Left kidney (tissue), 2 donors: ENCODE measurements around the gene ATP1A2. TPM values are rescaled to one million over a fixed set of nuclear protein-coding genes. Genes with fewer than 3 reads are reported as not detected.
"Not testable (repeated sequence)": the region's sequence is repeated elsewhere in the genome, so short reads cannot be mapped to it uniquely, and the experiment has no call there.

Experiments used
- DNase-seq: peaks from one replicate; pipeline ENCODE4 v3.0.0-alpha.2; 2013
- polyA plus RNA-seq: library from polyadenylated mRNA; unstranded; fragments of 120-200 nt; gene quantifications from one replicate; pipeline ENCODE4 v1.2.1, GENCODE V29; 2013; ENCODE audit not compliant: insufficient read length

The ATP1A2 gene
- polyA plus RNA-seq, 1 donor, result 5.8 TPM

DNA sequence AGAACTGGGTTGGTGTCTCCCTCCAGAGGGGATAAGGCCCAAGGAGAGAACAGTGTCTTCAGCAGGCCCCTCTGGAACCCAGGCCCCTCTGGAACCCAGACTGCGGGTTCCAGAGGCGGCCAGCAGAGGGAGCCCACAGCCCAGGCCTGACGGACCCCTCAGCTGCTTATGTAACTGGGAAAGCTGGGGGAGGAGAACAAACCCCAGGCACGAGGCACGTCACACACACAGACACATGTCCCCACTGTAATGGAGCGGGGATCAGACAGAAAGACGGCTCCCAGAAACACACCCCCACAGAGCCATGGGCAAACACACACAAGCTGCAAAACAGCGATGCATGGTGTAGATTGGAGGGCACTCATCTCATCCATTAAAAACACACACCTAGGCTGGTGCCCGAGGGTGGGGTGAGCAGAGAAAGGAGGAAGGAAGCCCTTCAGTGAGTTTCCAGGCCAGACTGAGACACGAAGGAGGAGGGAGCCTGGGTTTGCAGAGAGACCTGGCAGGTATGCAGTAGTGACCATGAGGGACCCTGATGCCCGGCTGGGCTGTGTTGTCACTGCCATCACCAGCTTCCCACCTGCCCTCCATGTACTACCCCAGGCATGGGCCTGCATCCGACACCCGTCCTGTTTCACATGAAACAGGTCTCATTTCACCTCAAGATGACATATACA, 14.4 kb upstream of the ATP1A2 start:
- peak; percentile 78 for DNase-seq

DNA sequence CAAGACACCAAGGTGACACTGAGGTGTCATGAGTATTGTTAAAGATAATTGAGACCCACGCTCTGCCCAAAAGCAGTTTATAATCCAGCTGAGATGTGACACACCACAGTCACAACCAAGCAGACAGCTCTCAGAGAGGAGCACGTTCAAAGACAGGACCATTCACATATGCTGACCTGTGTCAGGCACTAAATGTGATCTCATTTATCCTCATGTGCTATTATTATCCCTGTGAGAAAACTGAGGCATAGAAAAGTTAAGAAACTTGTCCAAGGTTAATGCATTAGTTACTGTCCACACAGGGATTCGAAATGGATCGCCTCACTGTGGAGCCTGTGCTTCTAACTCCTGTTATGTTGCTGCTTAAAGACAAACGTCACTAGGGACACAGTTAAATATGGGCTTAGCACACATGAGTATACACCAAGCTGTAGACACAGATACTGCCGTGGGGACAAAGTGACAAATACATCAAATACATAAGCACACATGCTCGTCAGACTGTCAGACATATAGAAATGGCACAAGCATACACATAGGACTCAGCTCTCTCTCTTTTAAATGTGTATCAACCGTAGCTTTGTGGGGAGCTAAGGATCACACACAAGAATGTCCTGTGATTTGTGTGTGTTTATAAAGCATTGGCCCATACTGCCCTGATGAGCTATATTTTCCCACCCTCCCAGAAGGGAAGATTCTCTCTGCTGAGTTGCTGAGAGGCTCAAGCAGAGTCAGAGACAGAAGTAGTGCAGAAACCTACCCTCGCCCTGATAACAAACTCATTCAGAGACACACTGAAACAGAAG, 13.6 kb upstream of the ATP1A2 start:
- no peak for DNase-seq

DNA sequence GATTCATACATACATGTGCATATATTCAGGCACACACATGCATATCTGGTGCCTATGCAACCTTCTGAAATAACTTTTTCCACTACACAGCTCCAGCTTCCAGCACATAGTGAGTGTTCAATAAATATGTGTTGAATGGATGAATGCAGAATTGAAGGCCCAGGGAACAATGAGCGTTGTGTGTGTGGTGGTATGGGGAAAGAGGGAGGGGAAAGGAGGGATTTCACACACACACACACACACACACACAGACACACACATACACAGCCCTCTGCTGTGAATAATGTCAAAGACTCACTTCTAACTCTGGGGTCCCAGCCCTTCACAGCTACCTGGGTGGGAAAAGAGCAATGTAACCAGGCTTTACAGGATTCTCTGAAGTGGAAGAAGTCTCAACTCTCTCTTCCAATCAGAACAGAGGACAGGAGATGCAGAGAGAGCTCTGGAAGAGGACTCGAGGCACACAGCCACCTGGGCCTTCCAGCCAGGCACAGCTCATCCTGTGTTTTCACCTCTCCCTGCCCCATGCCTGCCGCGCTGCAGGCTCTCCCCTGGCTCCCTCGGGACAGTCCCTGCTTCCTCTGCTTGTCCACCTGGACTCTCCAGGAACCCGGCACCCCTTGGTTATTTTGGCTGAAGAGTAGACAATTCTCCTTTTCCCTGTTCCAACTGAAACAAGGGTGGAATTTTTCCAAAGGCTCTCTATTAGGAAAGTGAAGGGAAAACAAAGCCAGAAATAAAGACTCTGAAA, 11.7 kb upstream of the ATP1A2 start:
- no peak for DNase-seq

DNA sequence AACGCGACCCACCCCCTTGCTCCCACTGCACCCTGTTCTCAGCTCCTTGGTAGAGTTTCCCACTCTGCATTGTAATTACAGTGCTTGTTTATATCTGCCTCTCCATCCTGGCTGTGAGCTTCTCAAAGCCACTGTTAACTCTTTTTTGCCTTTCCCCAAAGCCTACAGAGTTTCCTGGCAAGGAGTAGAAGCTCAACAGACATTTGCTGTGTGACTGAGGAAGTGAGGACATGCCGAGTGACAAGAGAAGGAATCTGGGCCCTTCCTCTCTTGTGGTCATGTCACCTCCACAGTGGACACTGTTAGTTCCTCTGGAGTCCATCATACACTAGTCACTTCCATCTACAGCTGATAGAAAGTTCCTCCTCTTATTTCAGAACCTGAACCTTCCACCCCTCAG, 11.1 kb upstream of the ATP1A2 start:
- DNase-seq, result no peak

DNA sequence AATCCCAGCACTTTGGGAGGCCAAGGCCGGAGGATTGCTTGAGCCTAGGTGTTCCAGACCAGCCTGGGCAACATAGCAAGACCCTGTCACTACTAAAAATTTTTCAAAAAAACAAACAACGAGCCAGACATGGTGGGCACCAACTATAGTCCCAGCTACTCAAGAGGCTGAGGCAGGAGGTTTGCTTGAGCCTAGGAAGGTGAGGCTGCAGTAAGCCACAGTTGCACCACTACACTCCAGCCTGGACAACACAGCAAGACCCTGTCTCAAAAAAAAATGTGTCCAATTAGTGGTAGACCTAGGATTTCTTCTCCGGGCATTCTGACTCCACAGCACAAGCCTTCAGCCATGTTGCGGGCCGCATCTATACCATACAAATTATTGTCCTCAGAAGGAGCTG, 10.4 kb upstream of the ATP1A2 start:
- no peak for DNase-seq

DNA sequence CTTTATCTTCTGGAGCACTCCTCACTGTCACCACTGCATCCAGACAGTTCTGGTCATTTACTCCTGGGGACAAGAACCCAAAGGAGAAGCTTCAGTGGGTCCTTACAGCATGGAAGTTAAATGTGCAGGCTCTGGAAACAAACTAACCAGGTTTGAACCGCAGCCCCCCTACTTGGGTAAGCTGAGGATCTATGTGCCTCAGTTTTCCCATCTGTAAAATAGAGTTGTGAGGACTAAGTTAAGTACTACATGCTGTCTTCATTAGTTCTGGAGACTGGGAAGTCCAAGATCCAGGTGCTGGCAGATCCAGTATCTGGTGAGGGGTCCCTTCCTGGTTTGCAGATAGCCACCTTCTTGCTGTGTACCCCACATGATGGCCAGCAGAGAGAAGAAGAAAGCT, 8.0 kb upstream of the ATP1A2 start:
- no peak for DNase-seq

DNA sequence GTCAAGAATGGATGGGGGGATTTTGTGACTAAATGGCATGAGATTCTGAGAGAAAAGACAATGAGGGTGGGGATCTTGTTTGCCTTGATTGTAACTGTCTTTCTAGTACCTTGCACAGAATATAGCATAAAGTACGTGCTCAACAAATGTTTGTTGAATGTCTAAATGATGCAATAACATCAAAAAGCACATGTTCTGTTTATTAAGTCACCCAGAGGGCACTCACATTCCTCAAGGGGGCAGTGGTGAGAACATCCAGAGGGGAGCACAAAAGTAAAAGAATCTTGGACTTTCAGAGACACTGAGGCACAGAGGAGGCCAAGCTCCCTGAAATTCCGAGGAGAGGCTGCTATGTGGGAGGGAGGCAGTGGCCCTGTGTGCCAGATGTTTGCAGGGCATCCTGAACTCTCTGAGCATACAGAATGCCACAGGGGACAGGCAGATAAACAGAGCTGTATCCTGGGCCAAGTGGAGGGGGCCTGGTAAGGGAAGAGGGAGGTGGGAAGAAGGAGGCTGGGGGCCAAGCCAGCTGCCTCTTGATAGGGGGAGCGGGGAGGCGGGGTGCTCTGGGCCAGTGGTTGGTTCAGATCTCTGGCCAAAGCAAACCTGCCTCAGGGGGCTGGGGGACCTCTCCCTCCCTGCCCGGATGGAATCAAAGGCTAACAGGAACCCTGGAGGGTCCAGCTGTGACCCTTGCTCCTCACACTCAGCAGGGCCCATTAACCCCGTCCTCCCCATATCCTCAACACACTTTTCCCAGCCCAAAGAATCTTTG, 6.5 kb upstream of the ATP1A2 start:
- DNase-seq, result no peak

DNA sequence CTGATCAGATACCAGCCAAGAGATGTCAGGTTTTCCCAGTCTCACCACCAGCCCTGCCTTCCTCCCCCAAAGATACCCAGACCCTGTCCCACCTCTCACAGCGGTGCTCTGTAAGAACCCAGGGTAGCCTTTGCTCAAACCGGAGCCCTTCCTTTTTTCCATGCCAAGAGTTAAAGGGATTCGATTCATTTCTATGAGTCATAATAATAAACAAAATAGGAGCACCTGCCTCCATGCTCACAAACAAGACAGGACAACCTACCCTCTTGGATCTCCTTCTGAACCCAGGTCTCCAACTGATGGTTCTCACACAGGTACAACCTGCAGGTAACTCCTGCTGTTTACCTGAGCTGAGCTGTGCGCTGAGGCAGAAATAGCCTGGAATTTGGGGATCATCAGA, 5.9 kb upstream of the ATP1A2 start:
- DNase-seq, result no peak

DNA sequence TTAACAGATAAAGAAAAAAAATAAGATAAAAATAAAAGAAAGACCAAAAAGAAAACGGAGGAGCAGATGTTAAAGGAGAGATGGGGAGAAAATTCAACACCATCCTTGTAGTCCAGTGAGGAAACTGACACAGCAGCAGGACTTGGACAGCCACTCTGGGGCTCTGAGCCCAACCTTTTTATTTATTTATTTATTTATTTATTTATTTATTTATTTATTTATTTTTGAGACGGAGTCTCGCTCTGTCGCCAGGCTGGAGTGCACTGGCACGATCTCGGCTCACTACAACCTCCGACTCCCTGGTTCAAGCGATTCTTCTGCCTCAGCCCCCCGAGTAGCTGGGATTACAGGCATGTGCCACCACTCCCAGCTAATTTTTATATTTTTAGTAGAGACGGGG, 4.1 kb upstream of the ATP1A2 start:
- DNase-seq, result not testable (repeated sequence)

DNA sequence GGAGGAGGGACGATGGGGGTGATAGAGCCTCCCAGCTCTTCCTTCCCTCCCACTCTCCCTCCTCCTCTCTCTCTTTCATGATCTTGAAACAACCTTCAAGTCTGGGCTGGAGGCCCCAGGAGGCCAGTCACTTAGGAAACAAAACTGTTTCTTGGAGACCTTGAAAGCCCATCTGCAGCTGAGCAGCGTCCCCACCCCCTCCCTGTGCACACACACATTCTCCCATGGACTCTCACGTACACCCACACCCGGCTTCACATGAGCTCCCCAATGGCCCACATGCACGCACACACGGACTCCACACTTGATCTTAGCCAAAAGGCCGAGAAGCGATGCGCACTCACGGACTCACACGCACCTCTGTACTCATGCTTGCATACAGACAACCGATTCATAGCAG, 3.2 kb upstream of the ATP1A2 start:
- no peak for DNase-seq

DNA sequence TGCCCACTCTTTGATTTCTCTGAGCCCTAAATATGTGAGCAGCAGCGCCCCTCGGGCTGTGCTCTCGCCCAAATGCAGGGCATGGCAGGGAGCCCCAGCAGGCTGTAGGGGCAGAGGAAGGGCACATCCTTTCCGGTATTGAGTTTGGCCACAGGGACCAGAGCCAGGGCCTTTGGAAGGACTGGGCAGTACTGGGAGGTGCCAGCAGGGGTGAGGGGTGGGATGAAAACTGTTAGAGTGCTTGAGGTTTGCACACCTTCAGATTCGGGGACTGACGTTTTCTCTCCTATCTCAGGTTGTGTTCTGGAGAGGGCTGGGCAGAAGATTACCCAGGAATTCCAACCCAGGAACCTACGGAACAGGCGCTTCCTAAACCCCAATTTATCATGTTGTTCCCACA, 2.2 kb upstream of the ATP1A2 start:
- no peak for DNase-seq

DNA sequence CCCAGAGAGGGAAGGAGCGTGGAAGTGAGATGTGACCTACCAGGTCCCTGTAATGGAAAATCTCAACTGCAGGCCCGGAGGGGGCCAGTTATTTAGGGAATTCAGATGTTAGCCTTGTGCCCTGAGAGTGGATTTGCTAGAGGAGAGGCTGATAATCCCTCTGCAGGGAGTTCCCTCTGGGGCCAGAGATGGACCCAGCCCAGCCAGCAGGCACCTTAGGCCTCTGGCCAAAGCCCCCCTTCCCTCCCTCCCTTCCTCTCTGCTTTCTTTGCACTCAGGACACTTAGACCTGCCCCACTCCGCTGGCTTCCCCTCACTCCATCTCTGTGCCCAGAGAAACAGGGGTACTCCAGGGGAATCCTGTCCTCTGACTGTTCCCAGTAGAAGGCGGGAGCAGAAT, 1.5 kb upstream of the ATP1A2 start:
- no peak for DNase-seq

DNA sequence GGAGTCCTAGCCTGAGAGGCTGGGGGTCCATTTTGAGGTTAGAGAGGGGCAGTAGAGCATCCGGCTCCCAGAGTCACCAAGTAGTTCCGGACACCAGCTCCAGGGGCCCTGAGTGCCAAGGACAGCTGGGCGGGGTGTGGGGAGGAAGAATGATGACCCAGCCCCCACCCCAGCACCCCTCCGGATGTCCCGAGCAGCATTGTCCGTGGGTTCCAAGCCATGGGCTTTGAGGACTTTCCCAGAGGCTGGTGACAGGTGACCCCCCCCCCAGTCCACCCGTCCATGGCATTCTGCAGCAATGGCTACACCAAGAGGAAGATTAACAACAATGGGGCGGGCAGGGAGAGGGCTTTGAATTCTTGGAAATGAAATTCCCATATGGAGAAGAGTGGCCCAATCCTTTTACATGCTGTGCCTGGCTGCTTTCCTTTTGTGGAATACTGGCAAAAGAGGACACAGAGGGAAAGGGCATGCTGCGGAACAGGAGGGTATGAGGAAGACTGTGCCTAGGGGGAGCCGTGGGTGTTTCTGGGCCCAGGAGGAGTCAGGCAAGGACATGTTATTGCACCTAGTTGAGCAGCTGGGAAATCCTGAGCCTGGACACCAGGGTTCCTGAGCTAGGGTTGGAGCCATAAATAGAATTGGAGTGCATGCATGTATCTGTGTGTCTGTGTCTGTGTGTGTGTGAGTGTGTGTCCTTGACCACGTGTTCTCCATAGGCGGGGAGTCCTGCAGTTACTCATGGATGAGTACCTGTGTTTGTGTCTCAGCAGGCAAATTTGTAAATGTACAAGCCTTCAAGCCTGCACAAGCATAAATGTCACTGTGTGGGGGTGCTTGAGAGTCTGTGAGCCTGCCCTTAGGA, 956 bp downstream of the ATP1A2 start:
- DNase-seq, result no peak

DNA sequence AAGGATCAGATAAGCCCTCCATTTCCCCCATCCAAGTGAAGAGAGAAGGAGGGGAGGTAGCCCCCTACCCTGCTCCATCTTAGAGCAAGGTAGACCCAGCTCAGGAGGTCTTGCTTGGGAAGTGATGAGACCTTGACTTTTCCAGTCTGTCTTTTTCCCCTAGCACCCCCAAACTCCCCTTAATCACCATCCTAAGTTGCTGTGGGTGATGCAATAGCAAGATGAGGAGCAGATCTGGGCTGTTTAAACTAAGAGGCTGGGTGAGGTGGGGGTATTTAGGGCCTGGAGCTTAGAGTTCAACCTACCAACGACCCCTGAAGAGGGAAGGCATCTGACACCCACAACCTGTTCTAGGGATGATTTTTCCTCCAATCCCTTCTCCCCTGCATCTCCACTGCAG, 1.7 kb downstream of the ATP1A2 start:
- no peak for DNase-seq

DNA sequence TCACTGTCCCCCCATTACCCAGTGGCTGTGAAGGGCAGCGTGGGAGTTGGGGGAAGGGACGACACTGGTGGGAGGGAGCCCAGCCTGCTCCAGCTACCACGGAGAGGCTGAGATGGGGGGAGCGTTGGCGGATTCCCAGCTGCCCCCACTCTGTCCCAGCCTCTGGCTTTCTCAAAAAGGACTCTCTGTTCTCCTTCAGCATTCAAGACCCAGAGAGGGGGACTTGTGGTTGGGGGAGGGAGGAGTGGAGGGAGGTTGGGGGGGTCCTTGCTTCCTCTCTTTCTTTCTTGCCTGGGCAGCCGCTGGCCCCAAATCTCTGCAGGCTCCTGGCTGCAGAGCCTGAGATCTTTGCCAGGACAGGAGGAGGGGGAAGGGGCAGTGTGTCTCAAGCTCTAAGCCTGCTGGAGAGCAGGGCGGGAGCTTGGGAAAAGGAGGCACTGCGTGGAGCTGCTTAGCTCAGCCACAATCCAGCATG, 2.2 kb downstream of the ATP1A2 start:
- DNase-seq, result no peak

DNA sequence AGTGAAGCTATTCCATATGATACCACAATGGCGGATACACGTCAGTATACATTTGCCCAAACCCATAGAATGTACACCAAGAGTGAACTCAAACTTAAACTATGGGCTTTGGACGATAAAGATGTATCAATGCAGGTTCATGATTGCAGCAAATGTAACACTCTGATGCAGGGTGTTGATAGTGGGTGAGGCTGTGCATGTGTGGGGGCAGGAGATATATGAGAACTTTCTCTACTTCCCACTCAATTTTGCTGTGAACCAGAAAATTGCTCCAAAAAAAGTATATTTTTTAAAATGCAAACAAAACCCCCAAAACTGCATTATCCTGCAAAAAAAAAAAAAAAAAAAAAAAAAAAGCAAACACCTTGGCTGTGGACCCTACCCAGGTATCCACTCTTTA, 3.4 kb downstream of the ATP1A2 start:
- DNase-seq, result no peak

DNA sequence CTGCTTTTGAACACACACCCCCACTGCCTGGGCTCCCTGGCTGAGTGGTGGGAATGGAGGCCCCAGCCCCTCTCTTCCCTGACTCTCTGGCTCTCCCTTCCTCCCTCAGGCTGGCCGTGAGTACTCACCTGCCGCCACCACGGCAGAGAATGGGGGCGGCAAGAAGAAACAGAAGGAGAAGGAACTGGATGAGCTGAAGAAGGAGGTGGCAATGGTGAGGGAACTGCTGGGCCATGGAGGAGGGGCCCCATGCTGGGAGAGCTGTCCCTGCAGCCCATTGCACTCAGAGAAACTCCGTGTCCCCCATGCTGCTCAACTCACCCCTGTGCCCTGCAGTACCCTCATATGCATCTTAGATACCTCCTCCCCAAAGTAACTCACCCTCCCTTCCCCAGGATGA, 5.2 kb downstream of the ATP1A2 start:
- DNase-seq, result no peak

DNA sequence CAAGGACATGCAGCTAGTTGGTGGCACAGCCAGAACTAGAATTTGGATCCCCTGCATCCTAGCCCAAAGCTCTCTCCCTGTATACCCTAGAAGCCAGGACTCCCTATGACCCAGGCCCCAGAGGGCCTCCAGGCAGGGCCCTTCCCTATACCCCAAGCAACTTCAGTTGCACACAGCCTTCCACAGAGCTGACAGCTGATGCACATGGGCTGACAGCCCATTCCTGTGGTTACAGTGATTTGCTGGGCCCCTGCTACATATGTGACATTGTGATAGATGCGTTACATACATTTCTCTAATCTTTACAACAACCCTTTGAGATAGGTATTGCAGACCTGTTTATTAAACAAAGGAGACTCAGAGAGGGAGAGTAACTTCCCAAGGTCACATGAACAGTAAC, 5.8 kb downstream of the ATP1A2 start:
- DNase-seq, result no peak

DNA sequence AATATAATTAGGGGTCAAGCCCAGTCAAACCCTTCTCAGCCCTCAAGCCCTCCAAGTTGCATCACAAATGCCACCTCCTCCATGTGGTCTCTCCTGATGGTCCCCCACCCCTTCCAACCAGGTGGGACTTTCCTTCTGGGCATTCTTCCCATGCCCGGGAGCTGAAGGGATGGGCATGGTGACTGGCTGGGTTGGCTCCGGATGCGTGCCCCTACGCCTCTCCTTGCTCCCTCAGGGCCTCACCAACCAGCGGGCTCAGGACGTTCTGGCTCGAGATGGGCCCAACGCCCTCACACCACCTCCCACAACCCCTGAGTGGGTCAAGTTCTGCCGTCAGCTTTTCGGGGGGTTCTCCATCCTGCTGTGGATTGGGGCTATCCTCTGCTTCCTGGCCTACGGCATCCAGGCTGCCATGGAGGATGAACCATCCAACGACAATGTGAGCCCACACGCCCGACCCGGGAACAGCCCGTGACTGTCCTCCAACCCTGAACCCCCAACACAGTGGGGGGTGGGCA, 7.5 kb downstream of the ATP1A2 start:
- no peak for DNase-seq

DNA sequence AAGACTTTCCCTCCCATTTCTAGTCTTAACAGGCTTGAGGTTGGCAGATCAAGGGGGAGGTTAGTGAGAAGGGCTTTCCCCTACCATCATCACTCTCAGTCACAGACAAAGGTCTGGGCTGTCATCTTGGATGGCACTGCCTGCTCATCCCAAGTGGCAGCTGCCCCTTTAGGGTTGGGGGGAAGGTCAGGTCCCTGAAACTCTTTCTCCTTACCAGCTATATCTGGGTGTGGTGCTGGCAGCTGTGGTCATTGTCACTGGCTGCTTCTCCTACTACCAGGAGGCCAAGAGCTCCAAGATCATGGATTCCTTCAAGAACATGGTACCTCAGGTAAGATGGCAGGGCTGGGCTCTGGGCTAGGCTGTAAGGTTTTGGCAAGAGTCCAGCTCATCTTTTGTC, 8.2 kb downstream of the ATP1A2 start:
- no peak for DNase-seq
